Transverse colon (tissue), 3 donors: ENCODE results near the gene PSMC6.

Experiments
- EP300 ChIP-seq: sonication (generic); formaldehyde crosslinking; IDR thresholded peaks from one replicate; pipeline ENCODE4 v1.6.1; 2017; ENCODE audit warnings: antibody characterized with exemption, low read depth
- POLR2A ChIP-seq: fragments of 450-650 bp; IDR thresholded peaks from one replicate; pipeline ENCODE4 v1.6.1; 2016; ENCODE audit warnings: antibody characterized with exemption, mild to moderate bottlenecking, moderate library complexity
- TF ChIP-seq, protein P1 (sequence below), 5 experiments: fragments of 200-600 bp in 3 of 5; fragments of 450-650 bp in 2 of 5; sonication (generic) in 3 of 5; IDR thresholded peaks; 1 replicate in 2 of 5; 2 replicates in 3 of 5; pipeline ENCODE4 v1.5.1; 2016 to 2017; ENCODE audit warnings: antibody characterized with exemption in 5 of 5, inconsistent platforms in 3 of 5, mild to moderate bottlenecking in 2 of 5, moderate library complexity in 1 of 5

GRCh38 chr14:52692248-52692962 is 14.6 kb upstream of the PSMC6 start:
- TF ChIP-seq, protein P1, sequence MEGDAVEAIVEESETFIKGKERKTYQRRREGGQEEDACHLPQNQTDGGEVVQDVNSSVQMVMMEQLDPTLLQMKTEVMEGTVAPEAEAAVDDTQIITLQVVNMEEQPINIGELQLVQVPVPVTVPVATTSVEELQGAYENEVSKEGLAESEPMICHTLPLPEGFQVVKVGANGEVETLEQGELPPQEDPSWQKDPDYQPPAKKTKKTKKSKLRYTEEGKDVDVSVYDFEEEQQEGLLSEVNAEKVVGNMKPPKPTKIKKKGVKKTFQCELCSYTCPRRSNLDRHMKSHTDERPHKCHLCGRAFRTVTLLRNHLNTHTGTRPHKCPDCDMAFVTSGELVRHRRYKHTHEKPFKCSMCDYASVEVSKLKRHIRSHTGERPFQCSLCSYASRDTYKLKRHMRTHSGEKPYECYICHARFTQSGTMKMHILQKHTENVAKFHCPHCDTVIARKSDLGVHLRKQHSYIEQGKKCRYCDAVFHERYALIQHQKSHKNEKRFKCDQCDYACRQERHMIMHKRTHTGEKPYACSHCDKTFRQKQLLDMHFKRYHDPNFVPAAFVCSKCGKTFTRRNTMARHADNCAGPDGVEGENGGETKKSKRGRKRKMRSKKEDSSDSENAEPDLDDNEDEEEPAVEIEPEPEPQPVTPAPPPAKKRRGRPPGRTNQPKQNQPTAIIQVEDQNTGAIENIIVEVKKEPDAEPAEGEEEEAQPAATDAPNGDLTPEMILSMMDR (IDR thresholded peaks at IDR 0.05), result no peak
- TF ChIP-seq POLR2A (no peak), EP300 (no peak)
